GM10248 (cell line): Measurements from ENCODE around the gene CDH2.
A peak's percentile ranks its signal among the peaks of the same experiment; 100 is the strongest.

ENCODE experiments used
- CTCF ChIA-PET: fragments of 300-600 bp; sonication (Branson Sonifier 250); formaldehyde crosslinking; extraction: SDS; loops from one replicate; lab custom pipeline; 2021; ENCODE audit warnings: antibody characterized with exemption; lab: Yijun Ruan, JAX
- POLR2A ChIA-PET: fragments of 350-650 bp; sonication (Branson Sonifier 250); formaldehyde crosslinking; extraction: SDS; loops from one replicate; lab custom pipeline; 2020; ENCODE audit warnings: antibody characterized with exemption; lab: Yijun Ruan, JAX
- DNase-seq: peaks from one replicate; pipeline ENCODE4 v3.0.0; 2012; ENCODE audit errors: extremely low spot score
- CTCF ChIP-seq: IDR thresholded peaks from 2 replicates; pipeline ENCODE4 v1.5.1; 2012; ENCODE audit warnings: mild to moderate bottlenecking, low read depth; ENCODE audit errors: extremely low read depth, missing control alignments, control extremely low read depth

Gene CDH2

GRCh38 chr18:28176948-28177827 lies at the start of gene CDH2:
CDH2 (minus strand) TSS chr18:28177130; CDS start chr18:28177022, 108 bp downstream.
- TF ChIP-seq CTCF = no peak
- CTCF ChIA-PET = no interaction called here
- POLR2A ChIA-PET = no interaction called here
- peak; percentile 26 for DNase-seq

- ChIA-PET POLR2A (no interaction called here), CTCF (no interaction called here)
- DNase-seq = no peak
- TF ChIP-seq CTCF = no peak
Observed at GRCh38 chr18:28212060-28212459, 35.1 kb upstream of the CDH2 start.

- DNase-seq = no peak
- POLR2A ChIA-PET = no interaction called here
- CTCF ChIA-PET = no interaction called here
- TF ChIP-seq CTCF = no peak
Observed at GRCh38 chr18:28208712-28209265, 31.9 kb upstream of the CDH2 start.

- no peak for DNase-seq
- CTCF ChIA-PET = no interaction called here
- POLR2A ChIA-PET = no interaction called here
- no peak for TF ChIP-seq CTCF
Observed at GRCh38 chr18:28208268-28208667, 31.3 kb upstream of the CDH2 start.

GRCh38 chr18:28204154-28204553 lies 27.2 kb upstream of the CDH2 start:
- CTCF ChIA-PET = no interaction called here
- POLR2A ChIA-PET = no interaction called here
- TF ChIP-seq CTCF = no peak
- no peak for DNase-seq

GRCh38 chr18:28201056-28201455 lies 24.1 kb upstream of the CDH2 start:
- TF ChIP-seq CTCF = no peak
- ChIA-PET POLR2A (no interaction called here), CTCF (no interaction called here)
- DNase-seq = no peak
